HL-60 (cell line): ENCODE results near the gene SCAI.

Experiments
- DNase-seq, 2 experiments: peaks; one replicate each; pipeline ENCODE4 v3.0.0-alpha.2; 2010 to 2020; ENCODE audit warnings: low read depth in 1 of 2, low spot score in 1 of 2
- H3K27ac ChIP-seq: fragments of 250-450 bp; sonication (Bioruptor Pico); replicated peaks from 2 replicates; pipeline ENCODE4 v1.5.1; 2020; ENCODE audit warnings: mild to moderate bottlenecking, moderate library complexity
- H3K27me3 ChIP-seq: fragments of 250-450 bp; sonication (Bioruptor Pico); 2 replicates; pipeline ENCODE4 v1.5.1; 2021; ENCODE audit warnings: mild to moderate bottlenecking, moderate library complexity; ENCODE audit not compliant: insufficient read depth, poor library complexity, severe bottlenecking
- H3K4me3 ChIP-seq: replicated peaks from 2 replicates; pipeline ENCODE4 v1.5.1; 2011; ENCODE audit warnings: mild to moderate bottlenecking, control low read depth, low read length; ENCODE audit not compliant: insufficient read depth
- CTCF ChIP-seq: IDR thresholded peaks from one replicate; pipeline ENCODE4 v1.5.1; 2011; ENCODE audit warnings: low read length, control low read depth, inconsistent platforms; ENCODE audit not compliant: insufficient read depth
- GABPA ChIP-seq: IDR thresholded peaks from 2 replicates; pipeline ENCODE4 v1.6.1; 2012; ENCODE audit warnings: low read depth
- POLR2AphosphoS5 ChIP-seq: IDR thresholded peaks from 2 replicates; pipeline ENCODE4 v1.6.1; 2012; ENCODE audit warnings: low read depth
- REST ChIP-seq: IDR thresholded peaks from 2 replicates; pipeline ENCODE4 v1.6.1; 2012; ENCODE audit warnings: low read depth; ENCODE audit not compliant: insufficient replicate concordance
- SPI1 ChIP-seq: IDR thresholded peaks from 2 replicates; pipeline ENCODE4 v1.6.1; 2012; ENCODE audit warnings: low read depth, mild to moderate bottlenecking, borderline replicate concordance

SCAI gene

GRCh38 chr9:125146247-125146646 is 2.9 kb upstream of the SCAI start:
- no peak for DNase-seq
- Histone ChIP-seq H3K4me3 (no peak overlapping the region), H3K27me3 (no peaks in the 10 kb centered on the region), H3K27ac (no peak overlapping the region)
- TF ChIP-seq GABPA (no peak), SPI1 (no peak), REST (no peak), CTCF (no peak), POLR2AphosphoS5 (no peak)

GRCh38 chr9:125145425-125145824 is 2.1 kb upstream of the SCAI start:
- DNase-seq, result peak in 1 of 2 experiments; percentile 23
- Histone ChIP-seq H3K27ac (no peak overlapping the region), H3K4me3 (no peak overlapping the region), H3K27me3 (no peaks in the 10 kb centered on the region)
- TF ChIP-seq GABPA (no peak), SPI1 (no peak), POLR2AphosphoS5 (no peak), CTCF (no peak), REST (no peak)

GRCh38 chr9:125142560-125143376 is 560 bp downstream of the SCAI start:
- no peak overlapping the region for H3K27ac ChIP-seq
- H3K27me3 ChIP-seq, result no peaks in the 10 kb centered on the region
- H3K4me3 ChIP-seq, result peak overlapping the region; percentile 82
- DNase-seq, result peak in 1 of 2 experiments; percentile 11
- no peak for TF ChIP-seq POLR2AphosphoS5
- no peak for TF ChIP-seq REST
- TF ChIP-seq GABPA, result no peak
- no peak for TF ChIP-seq SPI1
- no peak for TF ChIP-seq CTCF
